ENCODE data around the gene HAO2.
"Not testable (repeated sequence)": the region's sequence is repeated elsewhere in the genome, so short reads cannot be mapped to it uniquely, and the experiment has no call there.

The HAO2 gene

GRCh38 chr1:119347858-119348257 is 20.7 kb upstream of the HAO2 start:
- DNase-seq: no peak

- no peak for DNase-seq
Measured at GRCh38 chr1:119348941-119349340, 19.6 kb upstream of the HAO2 start.

- not testable (repeated sequence) for DNase-seq
Measured at GRCh38 chr1:119350866-119351265, 17.7 kb upstream of the HAO2 start.

- DNase-seq: no peak
Measured at GRCh38 chr1:119351997-119352396, 16.6 kb upstream of the HAO2 start.

GRCh38 chr1:119353836-119354235 is 14.7 kb upstream of the HAO2 start:
- no peak for DNase-seq

- no peak for DNase-seq
Measured at GRCh38 chr1:119358636-119359035, 9.9 kb upstream of the HAO2 start.

- no peak for DNase-seq
Measured at GRCh38 chr1:119359730-119360129, 8.9 kb upstream of the HAO2 start.

GRCh38 chr1:119361205-119361604 is 7.4 kb upstream of the HAO2 start:
- DNase-seq: no peak

GRCh38 chr1:119361620-119362344 is 6.8 kb upstream of the HAO2 start:
- no peak for DNase-seq

GRCh38 chr1:119363162-119363561 is 5.4 kb upstream of the HAO2 start:
- DNase-seq: no peak

- no peak for DNase-seq
Measured at GRCh38 chr1:119364640-119365039, 3.9 kb upstream of the HAO2 start.

- no peak for DNase-seq
Measured at GRCh38 chr1:119366424-119366823, 2.2 kb upstream of the HAO2 start.

GRCh38 chr1:119367432-119368124 is 1.0 kb upstream of the HAO2 start:
- DNase-seq: no peak

GRCh38 chr1:119370748-119371147 is 2.2 kb downstream of the HAO2 start:
- no peak for DNase-seq

GRCh38 chr1:119371815-119372214 is 3.2 kb downstream of the HAO2 start:
- no peak for DNase-seq

- DNase-seq: no peak
Measured at GRCh38 chr1:119372503-119373086, 4.0 kb downstream of the HAO2 start.

GRCh38 chr1:119373465-119373864 is 4.9 kb downstream of the HAO2 start:
- no peak for DNase-seq

- no peak for DNase-seq
Measured at GRCh38 chr1:119374208-119374874, 5.8 kb downstream of the HAO2 start.

GRCh38 chr1:119375366-119375765 is 6.8 kb downstream of the HAO2 start:
- DNase-seq: no peak

GRCh38 chr1:119376594-119376993 is 8.0 kb downstream of the HAO2 start:
- no peak for DNase-seq

GRCh38 chr1:119377594-119377993 is 9.0 kb downstream of the HAO2 start:
- DNase-seq: not testable (repeated sequence)

- no peak for DNase-seq
Measured at GRCh38 chr1:119379117-119379516, 10.5 kb downstream of the HAO2 start.

- no peak for DNase-seq
Measured at GRCh38 chr1:119380304-119380703, 11.7 kb downstream of the HAO2 start.
